Suprapubic skin (tissue), 4 donors: Measurements from ENCODE around the gene CDK8. TPM values are rescaled to one million over a fixed set of nuclear protein-coding genes. Genes with fewer than 3 reads are reported as not detected.

Experiments used
- DNase-seq, 2 donors: peaks; one replicate each; pipeline ENCODE4 v3.0.0-alpha.2; 2019; ENCODE audit warnings: low spot score in 2 of 2
- H3K27ac ChIP-seq: fragments of 200-600 bp; sonication (generic); one replicate; pipeline ENCODE4 v1.5.1; 2019
- H3K27me3 ChIP-seq: fragments of 200-600 bp; sonication (generic); one replicate; pipeline ENCODE4 v1.5.1; 2019
- H3K36me3 ChIP-seq: fragments of 200-600 bp; sonication (generic); one replicate; pipeline ENCODE4 v1.5.1; 2019
- H3K4me1 ChIP-seq: fragments of 200-600 bp; sonication (generic); one replicate; pipeline ENCODE4 v1.5.1; 2019
- H3K4me3 ChIP-seq: fragments of 200-600 bp; sonication (generic); one replicate; pipeline ENCODE4 v1.5.1; 2019; ENCODE audit warnings: mild to moderate bottlenecking
- H3K9me3 ChIP-seq: fragments of 200-600 bp; sonication (generic); one replicate; pipeline ENCODE4 v1.5.1; 2019
- EP300 ChIP-seq: sonication (generic); formaldehyde crosslinking; IDR thresholded peaks from one replicate; pipeline ENCODE4 v1.6.1; 2017; ENCODE audit warnings: antibody characterized with exemption
- POLR2A ChIP-seq, 2 donors: fragments of 450-650 bp; IDR thresholded peaks; one replicate each; pipeline ENCODE4 v1.6.1; 2017; ENCODE audit warnings: antibody characterized with exemption in 2 of 2, mild to moderate bottlenecking in 2 of 2, moderate library complexity in 2 of 2
- POLR2AphosphoS5 ChIP-seq, 3 donors: sonication (generic); formaldehyde crosslinking; IDR thresholded peaks; one replicate each; pipeline ENCODE4 v1.6.1; 2017; ENCODE audit warnings: antibody characterized with exemption in 3 of 3
- WGBS: methylation state at CpG from one replicate; pipeline ENCODE4 v1.1.5; 2018; 5-methylcytosine and 5-hydroxymethylcytosine counted together
- total RNA-seq, 4 donors: library from RNA; depleted of rRNA; stranded (reverse); fragments of >200 nt; gene quantifications; one replicate each; pipeline ENCODE4 v1.1.0, GENCODE V29; 2016
- TF ChIP-seq, protein P1 (sequence below), 2 donors: fragments of 200-600 bp in 1 of 2; fragments of 450-650 bp in 1 of 2; sonication (generic) in 1 of 2; IDR thresholded peaks; one replicate each; pipeline ENCODE4 v1.5.1; 2016 to 2019; ENCODE audit warnings: antibody characterized with exemption in 2 of 2, mild to moderate bottlenecking in 1 of 2, moderate library complexity in 1 of 2

Gene CDK8
- total RNA-seq, 4 donors from 2014 or later = 9.8 to 13.3 (median 12.5) TPM

DNA sequence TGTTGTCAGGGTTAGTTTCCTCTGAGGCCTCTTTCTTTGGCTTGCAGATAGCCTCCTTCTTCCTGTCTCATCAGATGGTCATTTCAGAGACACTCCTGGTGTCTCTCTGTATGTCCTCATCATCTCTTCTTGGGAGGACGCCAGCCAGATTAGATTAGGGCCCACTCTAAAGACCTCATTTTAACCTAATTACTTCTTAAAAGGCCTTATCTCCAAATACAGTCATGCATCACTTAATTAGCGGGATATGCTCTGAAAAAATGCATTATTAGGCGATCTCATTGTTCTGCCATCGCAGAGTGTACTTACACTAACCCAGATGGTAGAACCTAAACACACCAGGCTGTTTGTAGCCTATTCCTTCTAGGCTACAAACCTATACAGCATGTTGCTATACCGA, 89.0 kb downstream of the CDK8 start:
- Histone ChIP-seq H3K9me3 (no peaks in the 10 kb centered on the region), H3K27me3 (no peaks in the 10 kb centered on the region), H3K36me3 (no peaks in the 10 kb centered on the region), H3K27ac (no peak overlapping the region), H3K4me3 (no peak overlapping the region), H3K4me1 (no peaks in the 10 kb centered on the region)
- DNase-seq = no peak
- WGBS = 87% methylated on average over 5 of the region's 5 CpGs
- TF ChIP-seq POLR2A (IDR thresholded peaks at IDR 0.05) = no peak
- no peak for TF ChIP-seq EP300
- TF ChIP-seq POLR2AphosphoS5 (IDR thresholded peaks at IDR 0.05) = no peak
- TF ChIP-seq, protein P1, sequence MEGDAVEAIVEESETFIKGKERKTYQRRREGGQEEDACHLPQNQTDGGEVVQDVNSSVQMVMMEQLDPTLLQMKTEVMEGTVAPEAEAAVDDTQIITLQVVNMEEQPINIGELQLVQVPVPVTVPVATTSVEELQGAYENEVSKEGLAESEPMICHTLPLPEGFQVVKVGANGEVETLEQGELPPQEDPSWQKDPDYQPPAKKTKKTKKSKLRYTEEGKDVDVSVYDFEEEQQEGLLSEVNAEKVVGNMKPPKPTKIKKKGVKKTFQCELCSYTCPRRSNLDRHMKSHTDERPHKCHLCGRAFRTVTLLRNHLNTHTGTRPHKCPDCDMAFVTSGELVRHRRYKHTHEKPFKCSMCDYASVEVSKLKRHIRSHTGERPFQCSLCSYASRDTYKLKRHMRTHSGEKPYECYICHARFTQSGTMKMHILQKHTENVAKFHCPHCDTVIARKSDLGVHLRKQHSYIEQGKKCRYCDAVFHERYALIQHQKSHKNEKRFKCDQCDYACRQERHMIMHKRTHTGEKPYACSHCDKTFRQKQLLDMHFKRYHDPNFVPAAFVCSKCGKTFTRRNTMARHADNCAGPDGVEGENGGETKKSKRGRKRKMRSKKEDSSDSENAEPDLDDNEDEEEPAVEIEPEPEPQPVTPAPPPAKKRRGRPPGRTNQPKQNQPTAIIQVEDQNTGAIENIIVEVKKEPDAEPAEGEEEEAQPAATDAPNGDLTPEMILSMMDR (IDR thresholded peaks at IDR 0.05) = no peak

DNA sequence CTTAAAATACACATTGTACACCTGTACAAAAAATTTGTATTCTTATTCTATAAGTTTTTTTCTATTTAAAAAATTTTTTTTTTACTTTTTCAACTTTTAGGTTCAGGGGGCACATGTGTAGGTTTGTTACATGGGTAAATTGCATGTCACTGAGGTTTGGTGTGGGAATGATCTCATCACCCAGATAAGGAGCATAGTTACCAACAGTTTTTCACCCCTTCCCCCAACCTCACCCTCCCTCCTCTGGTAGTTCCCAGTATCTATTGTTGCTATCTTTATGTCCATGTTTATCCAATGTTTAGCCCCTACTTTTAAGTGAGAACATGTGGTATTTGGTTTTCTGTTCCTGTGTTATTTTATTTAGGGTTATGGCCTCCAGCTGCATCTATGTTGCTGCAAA, 89.9 kb downstream of the CDK8 start:
- Histone ChIP-seq H3K4me3 (no peak overlapping the region), H3K27ac (no peak overlapping the region), H3K27me3 (no peaks in the 10 kb centered on the region), H3K36me3 (no peaks in the 10 kb centered on the region), H3K4me1 (no peaks in the 10 kb centered on the region), H3K9me3 (no peaks in the 10 kb centered on the region)
- DNase-seq = no peak
- TF ChIP-seq POLR2A (IDR thresholded peaks at IDR 0.05) (no peak), EP300 (no peak), POLR2AphosphoS5 (IDR thresholded peaks at IDR 0.05) (no peak)
- TF ChIP-seq, protein P1 (IDR thresholded peaks at IDR 0.05) = no peak

DNA sequence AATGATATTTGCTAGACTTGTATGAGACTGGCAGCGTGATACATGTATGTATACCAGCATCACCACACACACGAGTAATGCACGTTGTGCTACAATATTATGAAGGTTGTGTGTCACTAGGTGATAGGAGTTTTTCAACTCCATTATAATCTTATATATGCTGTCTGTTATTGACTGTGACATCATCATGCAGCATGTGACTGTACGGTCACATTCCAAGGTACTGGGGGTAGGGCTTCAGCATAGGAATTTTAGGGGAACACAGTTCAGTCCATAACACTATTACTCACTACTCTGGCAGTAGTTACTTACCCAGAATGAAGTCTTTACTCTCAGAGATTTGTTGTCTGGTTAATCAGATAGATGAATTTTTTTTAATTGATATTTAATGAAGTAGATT, 91.1 kb downstream of the CDK8 start:
- H3K36me3 ChIP-seq = no peaks in the 10 kb centered on the region
- no peak for DNase-seq
- H3K27ac ChIP-seq = no peak overlapping the region
- no peaks in the 10 kb centered on the region for H3K27me3 ChIP-seq
- no peak overlapping the region for H3K4me3 ChIP-seq
- no peaks in the 10 kb centered on the region for H3K9me3 ChIP-seq
- H3K4me1 ChIP-seq = no peaks in the 10 kb centered on the region
- TF ChIP-seq, protein P1 (IDR thresholded peaks at IDR 0.05) = no peak
- TF ChIP-seq EP300 (no peak), POLR2A (IDR thresholded peaks at IDR 0.05) (no peak), POLR2AphosphoS5 (IDR thresholded peaks at IDR 0.05) (no peak)
- 91% methylated on average over 4 of the region's 4 CpGs for WGBS

DNA sequence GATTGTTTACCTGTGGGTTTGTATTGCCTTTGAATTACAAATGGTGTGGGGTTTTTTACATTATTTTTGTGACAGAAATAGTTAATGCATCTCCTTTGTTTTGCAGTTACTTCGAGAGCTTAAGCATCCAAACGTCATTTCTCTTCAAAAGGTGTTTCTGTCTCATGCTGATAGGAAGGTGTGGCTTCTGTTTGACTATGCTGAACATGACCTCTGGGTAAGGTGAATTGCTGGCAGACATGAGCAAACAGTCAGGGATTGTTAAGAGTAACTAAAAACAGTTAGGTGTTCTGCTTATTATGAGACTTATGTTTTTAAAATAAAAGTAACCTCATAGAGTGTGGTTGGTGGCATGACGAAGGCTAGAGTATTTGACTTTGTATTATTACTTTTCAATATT, 95.0 kb downstream of the CDK8 start:
- Histone ChIP-seq H3K27me3 (no peaks in the 10 kb centered on the region), H3K4me1 (no peaks in the 10 kb centered on the region), H3K9me3 (no peaks in the 10 kb centered on the region), H3K4me3 (no peak overlapping the region), H3K36me3 (peaks cover 14% of the 10 kb centered on the region), H3K27ac (no peak overlapping the region)
- no peak for TF ChIP-seq EP300
- no peak for TF ChIP-seq POLR2A (IDR thresholded peaks at IDR 0.05)
- 80% methylated on average over 3 of the region's 3 CpGs for WGBS
- DNase-seq = no peak

DNA sequence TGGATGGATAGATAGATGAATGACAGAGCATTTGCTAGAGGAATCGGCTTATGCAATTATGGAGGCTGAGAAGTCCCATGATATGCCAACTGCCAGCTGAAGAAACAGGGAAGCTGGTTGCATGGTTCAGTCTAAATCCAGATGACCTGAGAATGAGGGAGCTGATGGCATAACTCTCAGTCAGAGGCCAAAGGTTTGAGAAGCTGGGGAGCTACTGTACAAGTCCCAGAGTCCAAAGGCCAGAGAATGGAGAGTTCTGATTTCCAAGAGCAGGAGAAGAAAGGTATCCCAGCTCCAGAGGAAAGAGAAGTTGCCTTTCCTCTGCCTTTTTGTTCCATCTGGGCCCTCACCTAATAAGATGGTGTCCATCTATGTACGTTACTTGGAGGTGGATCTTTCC, 108.3 kb downstream of the CDK8 start:
- Histone ChIP-seq H3K27ac (no peak overlapping the region), H3K9me3 (no peaks in the 10 kb centered on the region), H3K36me3 (no peaks in the 10 kb centered on the region), H3K4me1 (no peaks in the 10 kb centered on the region), H3K27me3 (no peaks in the 10 kb centered on the region), H3K4me3 (no peak overlapping the region)
- TF ChIP-seq EP300 = no peak
- TF ChIP-seq POLR2A (IDR thresholded peaks at IDR 0.05) = no peak
- no peak for TF ChIP-seq POLR2AphosphoS5 (IDR thresholded peaks at IDR 0.05)
- TF ChIP-seq, protein P1 (IDR thresholded peaks at IDR 0.05) = no peak
- 98% methylated on average over 2 of the region's 2 CpGs for WGBS
- no peak for DNase-seq

DNA sequence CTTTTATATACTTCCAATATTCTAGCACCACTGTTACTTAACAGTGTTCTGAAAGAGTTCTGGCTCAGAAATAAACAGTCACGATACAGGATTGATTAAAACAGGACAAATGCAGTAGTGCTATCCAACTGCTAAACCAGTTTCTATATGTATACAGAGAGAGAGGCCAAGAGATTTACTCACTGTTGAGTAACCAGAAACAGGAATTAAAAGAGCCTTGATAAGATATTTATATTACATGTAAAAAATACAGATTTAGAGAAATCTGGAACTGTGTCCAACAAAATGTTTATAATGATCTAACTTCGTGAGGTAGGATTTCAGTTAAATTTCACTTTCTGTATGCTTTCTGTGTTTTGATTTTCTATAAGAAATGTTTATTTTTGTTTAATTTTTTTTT, 116.6 kb downstream of the CDK8 start:
- DNase-seq = no peak
- Histone ChIP-seq H3K36me3 (no peaks in the 10 kb centered on the region), H3K9me3 (no peaks in the 10 kb centered on the region), H3K27me3 (no peaks in the 10 kb centered on the region), H3K4me3 (no peak overlapping the region), H3K27ac (no peak overlapping the region), H3K4me1 (no peaks in the 10 kb centered on the region)
- TF ChIP-seq POLR2A (IDR thresholded peaks at IDR 0.05) (no peak), EP300 (no peak), POLR2AphosphoS5 (IDR thresholded peaks at IDR 0.05) (no peak)
- TF ChIP-seq, protein P1 (IDR thresholded peaks at IDR 0.05) = no peak
- WGBS = 86% methylated on average over 2 of the region's 2 CpGs
